NCI-H146 treated with DMSO at 0.1 percent for 48 hours (cell line): ENCODE measurements around the gene SEMA3E.

Experiments
- DNase-seq: peaks from one replicate; lab custom pipeline; 2025; ENCODE audit not compliant: unreplicated experiment; lab: John Stamatoyannopoulos, UW

SEMA3E gene

DNA sequence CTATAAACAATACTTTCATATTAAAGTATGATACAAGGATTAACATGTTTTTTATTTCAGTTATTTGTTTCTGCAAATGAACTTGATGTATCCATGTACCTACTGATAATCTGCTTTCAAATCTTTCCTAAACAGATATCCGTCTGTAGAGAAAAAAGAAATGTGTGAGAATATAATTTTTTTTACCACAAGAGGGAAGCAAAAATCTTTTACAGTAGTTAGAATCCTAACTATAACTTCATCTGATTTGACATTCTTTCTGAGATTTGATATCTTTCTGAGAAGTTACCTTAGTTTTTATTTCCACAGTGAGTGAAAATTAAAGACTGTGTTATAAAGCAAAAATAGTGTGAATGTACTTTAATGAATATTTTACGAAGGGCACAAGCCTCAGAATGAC, 282.3 kb downstream of the SEMA3E start:
- no peak for DNase-seq

DNA sequence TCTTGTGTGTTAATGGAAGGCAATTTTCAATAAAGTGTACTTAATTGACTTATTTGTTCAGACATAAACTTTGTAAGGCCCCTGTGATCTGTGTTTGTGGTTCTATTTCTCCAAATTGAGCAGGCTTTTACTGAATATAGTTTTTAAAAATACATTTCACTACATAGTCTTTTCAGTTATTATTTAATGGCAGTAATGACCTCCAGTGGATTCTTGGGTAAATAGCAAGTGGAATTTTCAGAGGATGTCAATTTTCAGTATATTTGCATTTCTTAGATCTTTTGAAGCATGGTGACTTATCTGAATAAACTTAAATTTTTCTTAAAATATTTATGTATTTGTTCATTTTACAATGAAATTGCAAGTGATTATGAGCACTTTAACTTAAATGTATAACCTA, 283.2 kb downstream of the SEMA3E start:
- no peak for DNase-seq

GRCh38 chr7:83362871-83363550, 285.9 kb downstream of the SEMA3E start:
- no peak for DNase-seq

DNA sequence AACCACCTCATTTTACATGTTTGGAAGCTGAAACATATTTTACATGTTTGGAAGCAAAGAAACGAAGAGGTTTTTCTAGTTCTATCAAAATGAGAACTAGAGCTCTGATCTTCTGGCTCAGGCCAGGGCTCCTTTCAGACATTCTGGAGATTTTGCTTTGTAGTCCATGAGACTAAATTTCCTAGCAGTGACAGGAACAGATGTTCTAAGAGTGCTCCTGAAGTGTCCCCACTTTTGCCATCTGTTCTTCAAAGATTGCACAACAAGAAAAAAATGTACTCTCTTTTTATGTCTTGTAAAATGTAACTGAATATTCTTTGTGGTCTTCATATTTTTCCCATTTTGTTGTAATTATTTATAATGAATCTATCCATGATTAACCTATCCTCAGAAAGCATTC, 289.8 kb downstream of the SEMA3E start:
- no peak for DNase-seq

DNA sequence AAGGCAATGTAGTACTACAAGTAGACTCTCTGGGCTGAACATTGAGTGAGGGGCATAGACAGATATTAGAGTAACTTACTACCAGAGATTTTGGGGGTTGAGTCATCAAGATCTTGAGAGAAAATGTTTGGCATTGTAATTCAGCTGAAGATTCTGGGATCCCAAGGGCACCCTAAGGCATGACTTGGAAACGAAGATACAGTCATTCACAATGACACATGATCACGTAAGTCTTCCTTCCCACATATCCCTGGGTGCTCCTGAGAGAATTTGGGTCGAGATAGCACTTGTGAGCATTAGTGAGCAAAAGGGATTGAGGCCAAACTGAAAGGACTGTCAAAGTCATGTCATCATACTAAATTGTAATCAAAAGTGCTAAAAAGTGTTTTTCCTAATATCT, 293.8 kb downstream of the SEMA3E start:
- no peak for DNase-seq

GRCh38 chr7:83347945-83348444, 300.9 kb downstream of the SEMA3E start:
- DNase-seq, result no peak

- no peak for DNase-seq
Measured at GRCh38 chr7:83339907-83340306, 309.0 kb downstream of the SEMA3E start.

GRCh38 chr7:83338277-83338950, 310.5 kb downstream of the SEMA3E start:
- DNase-seq, result no peak

DNA sequence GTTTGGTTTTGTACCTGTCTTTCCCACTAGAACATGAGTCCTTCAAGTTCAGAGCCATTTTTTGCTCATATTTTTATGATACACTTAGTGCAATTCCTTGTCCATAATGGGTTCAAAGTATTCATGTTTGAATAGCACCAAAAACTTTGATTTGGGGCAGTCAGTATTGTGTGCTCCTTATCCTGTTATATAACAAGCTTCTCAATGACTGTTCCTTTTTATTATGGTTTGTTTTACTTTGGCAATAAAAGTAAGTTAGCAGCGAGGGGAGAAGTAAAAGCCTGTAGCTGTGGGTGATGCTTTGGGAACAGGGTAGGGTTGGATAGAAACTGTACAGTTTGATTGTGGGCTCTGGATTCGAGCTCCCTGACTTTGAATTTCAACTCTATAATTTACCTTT, 311.9 kb downstream of the SEMA3E start:
- no peak for DNase-seq

- no peak for DNase-seq
Measured at GRCh38 chr7:83326223-83326622, 322.7 kb downstream of the SEMA3E start.

GRCh38 chr7:83325083-83325482, 323.9 kb downstream of the SEMA3E start:
- no peak for DNase-seq

GRCh38 chr7:83324596-83324995, 324.3 kb downstream of the SEMA3E start:
- DNase-seq, result no peak

DNA sequence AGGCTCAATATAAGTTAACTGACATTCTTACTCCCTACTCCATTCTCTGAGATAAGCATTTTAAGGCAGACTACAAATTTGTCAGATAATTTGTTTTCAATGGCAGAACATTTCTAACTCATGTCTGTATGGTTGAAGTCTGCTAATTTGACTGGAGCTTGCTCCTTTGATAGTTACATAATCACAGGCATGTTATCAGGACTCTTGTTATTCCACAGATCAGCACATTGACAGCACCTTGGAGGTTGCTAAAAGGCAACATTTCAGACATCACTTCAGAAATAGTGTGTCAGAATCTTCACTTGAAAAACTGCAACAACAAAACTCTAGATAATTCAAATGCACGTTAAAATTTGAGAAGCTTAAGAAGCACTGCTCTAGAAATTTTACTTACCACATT, 327.9 kb downstream of the SEMA3E start:
- DNase-seq, result no peak

DNA sequence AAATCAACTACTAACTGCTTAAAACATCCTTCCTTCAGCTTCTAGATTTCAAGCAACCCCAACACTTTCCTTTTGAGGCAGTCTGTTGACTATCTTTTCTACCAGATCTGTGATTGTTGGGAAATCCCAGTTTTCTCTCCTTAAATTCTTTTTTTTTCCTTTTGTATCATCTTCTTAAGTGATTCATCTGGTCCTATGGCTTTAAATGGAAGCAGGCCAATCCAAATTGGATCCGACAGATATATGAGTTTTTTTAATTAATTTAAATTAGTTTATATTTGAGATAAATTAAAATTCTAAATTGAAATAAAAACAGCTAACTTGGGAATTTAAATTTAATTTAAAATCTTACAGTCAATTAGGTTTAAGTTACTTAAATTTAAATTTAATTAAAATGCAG, 335.0 kb downstream of the SEMA3E start:
- DNase-seq, result no peak
